ENCODE data around the gene ATF2. TPM values are rescaled to one million over a fixed set of nuclear protein-coding genes. Genes with fewer than 3 reads are reported as not detected.

ATF2 gene
- total and polyA plus RNA-seq, 2 donors (not counting 3 experiments of a cell fraction or from before 2014, with no cell fraction given), result 36.3 to 57.1 TPM

GRCh38 chr2:175169191-175169590 lies 1.2 kb upstream of the ATF2 start:
- Histone ChIP-seq H3K36me3 (ENCODE audit: control insufficient read depth in 2 of 2, extremely low read depth in 1 of 2, insufficient read depth in 2 of 2, low read length in 2 of 2) (peaks cover 0 to under 1% of the 10 kb centered on the region in 2 experiments), H3K27ac (ENCODE audit: insufficient read depth, low read depth, low read length) (no peak overlapping the region), H3K27me3 (ENCODE audit: control insufficient read depth in 2 of 2, insufficient read depth in 2 of 2, low read length in 2 of 2) (no peaks in the 10 kb centered on the region), H3K4me1 (ENCODE audit: control insufficient read depth, extremely low read depth, insufficient read depth, low read length) (peaks cover 11% of the 10 kb centered on the region), H3K79me2 (ENCODE audit: control insufficient read depth, insufficient read depth, low read length) (peaks cover 38% of the 10 kb centered on the region), H2AFZ (ENCODE audit: low read depth, low read length) (no peak overlapping the region), H3K4me2 (ENCODE audit: insufficient read depth, low read length) (peak overlapping the region; percentile 67), H3K9me1 (replicated peaks; ENCODE audit: control insufficient read depth, extremely low read depth, insufficient read depth, low read length) (no peaks in the 10 kb centered on the region), H3K4me3 (replicated peaks in 1 of 3; ENCODE audit: insufficient read depth in 1 of 3, low read depth in 1 of 3, low read length in 3 of 3) (peak overlapping the region in 1 of 3 experiments; percentile 75), H3K9ac (replicated peaks; ENCODE audit: extremely low read depth, insufficient read depth, low read length) (no peak overlapping the region), H3K9me3 (replicated peaks; ENCODE audit: control insufficient read depth, insufficient read depth, low read length) (no peaks in the 10 kb centered on the region), H4K20me1 (replicated peaks; ENCODE audit: control insufficient read depth, extremely low read depth, insufficient read depth, low read length) (peaks cover 3% of the 10 kb centered on the region)
- TF ChIP-seq EZH2 (IDR thresholded peaks at IDR 0.05; ENCODE audit: borderline replicate concordance, low read depth, low read length, severe bottlenecking) (no peak), GATA2 (IDR thresholded peaks at IDR 0.05; ENCODE audit: insufficient read depth, insufficient read length, low read depth, low read length) (no peak), POLR2AphosphoS5 (IDR thresholded peaks at IDR 0.05; ENCODE audit: insufficient read depth, low read depth, low read length) (no peak), MYC (IDR thresholded peaks at IDR 0.05; ENCODE audit: low read depth, low read length) (no peak), JUN (IDR thresholded peaks at IDR 0.05; ENCODE audit: borderline replicate concordance, insufficient read depth, insufficient read length, low read depth) (no peak), MAX (IDR thresholded peaks at IDR 0.05; ENCODE audit: insufficient read depth, insufficient read length) (no peak), FOS (IDR thresholded peaks at IDR 0.05; ENCODE audit: borderline replicate concordance, insufficient read depth, low read length) (no peak), CTCF (IDR thresholded peaks at IDR 0.05; ENCODE audit: extremely low read depth in 1 of 2, insufficient read depth in 1 of 2, low read depth in 1 of 2, low read length in 2 of 2) (no peak), POLR2A (IDR thresholded peaks at IDR 0.05; ENCODE audit: low read depth, low read length) (no peak)
- dilution Hi-C loops (cut with MboI; ENCODE audit: extremely low pct_ligation_motif_present, low sequenced_read_pairs), result no loop called here
- intact Hi-C loops (cut with micrococcal nuclease), result loop anchor here (2.0 to 10.0 kb wide), 3 partner anchors 170 to 682 kb away; partner anchors contain the start of genes CHRNA1 and GPR155
- ChIA-PET POLR2A (no interaction called here), CTCF (interaction anchor here (1.0 to 1.3 kb wide), 3 partner anchors 82 to 469 kb away, joined by 3 to 5 read pairs (median 3); no protein-coding TSS in a partner anchor)
- FAIRE-seq, result no peak
- BruUV-seq (replicated peaks), result no TSS peak
- DNase-seq (ENCODE audit: low read depth, low spot score), result no peak

All from endothelial cell of umbilical vein (primary cell).